ENCODE measurements around the gene GIGYF2.
A peak's percentile ranks its signal among the peaks of the same experiment; 100 is the strongest.
"Not testable (repeated sequence)": the region's sequence is repeated elsewhere in the genome, so short reads cannot be mapped to it uniquely, and the experiment has no call there.

The GIGYF2 gene, protein sequence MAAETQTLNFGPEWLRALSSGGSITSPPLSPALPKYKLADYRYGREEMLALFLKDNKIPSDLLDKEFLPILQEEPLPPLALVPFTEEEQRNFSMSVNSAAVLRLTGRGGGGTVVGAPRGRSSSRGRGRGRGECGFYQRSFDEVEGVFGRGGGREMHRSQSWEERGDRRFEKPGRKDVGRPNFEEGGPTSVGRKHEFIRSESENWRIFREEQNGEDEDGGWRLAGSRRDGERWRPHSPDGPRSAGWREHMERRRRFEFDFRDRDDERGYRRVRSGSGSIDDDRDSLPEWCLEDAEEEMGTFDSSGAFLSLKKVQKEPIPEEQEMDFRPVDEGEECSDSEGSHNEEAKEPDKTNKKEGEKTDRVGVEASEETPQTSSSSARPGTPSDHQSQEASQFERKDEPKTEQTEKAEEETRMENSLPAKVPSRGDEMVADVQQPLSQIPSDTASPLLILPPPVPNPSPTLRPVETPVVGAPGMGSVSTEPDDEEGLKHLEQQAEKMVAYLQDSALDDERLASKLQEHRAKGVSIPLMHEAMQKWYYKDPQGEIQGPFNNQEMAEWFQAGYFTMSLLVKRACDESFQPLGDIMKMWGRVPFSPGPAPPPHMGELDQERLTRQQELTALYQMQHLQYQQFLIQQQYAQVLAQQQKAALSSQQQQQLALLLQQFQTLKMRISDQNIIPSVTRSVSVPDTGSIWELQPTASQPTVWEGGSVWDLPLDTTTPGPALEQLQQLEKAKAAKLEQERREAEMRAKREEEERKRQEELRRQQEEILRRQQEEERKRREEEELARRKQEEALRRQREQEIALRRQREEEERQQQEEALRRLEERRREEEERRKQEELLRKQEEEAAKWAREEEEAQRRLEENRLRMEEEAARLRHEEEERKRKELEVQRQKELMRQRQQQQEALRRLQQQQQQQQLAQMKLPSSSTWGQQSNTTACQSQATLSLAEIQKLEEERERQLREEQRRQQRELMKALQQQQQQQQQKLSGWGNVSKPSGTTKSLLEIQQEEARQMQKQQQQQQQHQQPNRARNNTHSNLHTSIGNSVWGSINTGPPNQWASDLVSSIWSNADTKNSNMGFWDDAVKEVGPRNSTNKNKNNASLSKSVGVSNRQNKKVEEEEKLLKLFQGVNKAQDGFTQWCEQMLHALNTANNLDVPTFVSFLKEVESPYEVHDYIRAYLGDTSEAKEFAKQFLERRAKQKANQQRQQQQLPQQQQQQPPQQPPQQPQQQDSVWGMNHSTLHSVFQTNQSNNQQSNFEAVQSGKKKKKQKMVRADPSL (N-terminal part only)

DNA sequence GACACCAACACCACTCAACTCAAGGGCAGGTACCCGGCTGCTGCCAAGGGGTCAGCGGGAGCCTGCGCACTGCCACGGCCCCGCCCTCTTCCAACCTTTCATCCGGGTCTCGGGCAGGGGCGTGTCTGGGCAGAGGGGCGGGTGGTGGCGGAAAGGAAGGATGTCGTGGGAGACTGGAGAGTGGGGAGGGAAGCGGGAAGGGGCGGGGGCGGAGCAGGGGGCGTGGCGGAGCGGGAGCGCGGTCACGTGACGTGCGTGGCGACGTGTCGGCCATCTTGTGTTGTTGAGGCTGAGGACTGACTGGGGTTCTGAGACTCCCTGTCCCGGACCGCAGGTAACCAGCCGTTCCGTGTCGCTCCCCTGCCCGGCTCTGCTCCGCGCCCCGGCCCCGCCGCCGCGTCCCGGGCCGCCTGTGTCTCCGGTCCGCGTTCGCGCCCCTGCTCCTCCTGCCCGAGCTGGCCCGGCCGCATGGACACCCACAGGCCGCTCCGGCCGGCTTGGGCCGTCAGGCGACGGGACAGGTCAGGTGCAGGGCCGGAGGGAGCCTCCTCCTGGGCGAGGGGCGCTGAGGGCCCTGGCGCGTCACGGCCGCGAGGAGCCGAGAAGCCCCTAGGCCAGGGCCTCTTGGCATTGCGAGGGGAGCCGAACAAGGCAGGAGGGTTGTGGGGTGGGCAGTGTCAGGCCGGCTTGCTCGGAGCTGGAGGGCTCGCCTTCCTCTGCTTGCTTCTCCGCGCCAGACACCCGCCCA, at the start of gene GIGYF2:
GIGYF2 (plus strand) TSS at position 273 of the 748 bp plus-strand sequence. CDS start 37,867 bp downstream, outside the sequence.
- DNase-seq (ENCODE audit: low read depth in 2 of 2), result peak; percentile 85 to 86

DNA sequence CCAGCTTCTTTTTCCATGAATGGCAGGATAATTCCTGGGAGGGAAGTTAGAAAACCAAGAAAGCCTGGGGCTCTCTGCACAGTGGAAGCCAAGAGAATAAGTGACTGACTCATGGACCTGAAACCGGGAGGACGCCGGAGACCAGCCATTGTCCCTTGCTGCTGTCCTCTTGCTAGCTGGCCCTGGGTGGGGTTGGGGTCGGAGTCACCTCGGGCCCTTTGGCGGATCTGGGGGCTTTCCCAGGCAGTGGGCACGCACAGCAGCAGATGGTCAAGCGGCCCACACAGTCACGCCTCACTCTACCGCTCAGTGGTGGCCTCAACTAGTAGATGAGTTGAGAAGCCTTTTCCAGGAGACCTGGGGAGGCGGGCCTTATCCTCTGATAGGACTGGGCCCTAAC, 48.1 kb upstream of the GIGYF2 start:
- DNase-seq (ENCODE audit: low read depth in 2 of 2), result no peak

DNA sequence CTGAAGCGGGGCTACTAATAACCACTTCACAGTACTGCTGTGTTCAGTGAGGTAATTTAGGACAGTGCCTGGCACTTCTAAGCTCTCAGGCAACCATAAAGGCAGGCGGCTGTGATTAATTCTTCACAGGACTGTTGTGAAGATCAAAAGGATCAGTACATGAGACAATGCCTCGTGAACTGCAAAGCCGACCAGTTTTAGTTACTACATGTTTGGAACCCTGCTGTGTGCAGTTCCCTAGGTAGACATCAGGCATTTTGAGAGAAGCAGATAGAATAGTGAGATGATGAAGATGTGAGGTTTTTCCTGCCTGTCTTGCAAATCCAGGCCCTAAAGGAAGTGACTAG, 44.7 kb upstream of the GIGYF2 start:
- no peak for DNase-seq (ENCODE audit: low read depth in 2 of 2)

DNA sequence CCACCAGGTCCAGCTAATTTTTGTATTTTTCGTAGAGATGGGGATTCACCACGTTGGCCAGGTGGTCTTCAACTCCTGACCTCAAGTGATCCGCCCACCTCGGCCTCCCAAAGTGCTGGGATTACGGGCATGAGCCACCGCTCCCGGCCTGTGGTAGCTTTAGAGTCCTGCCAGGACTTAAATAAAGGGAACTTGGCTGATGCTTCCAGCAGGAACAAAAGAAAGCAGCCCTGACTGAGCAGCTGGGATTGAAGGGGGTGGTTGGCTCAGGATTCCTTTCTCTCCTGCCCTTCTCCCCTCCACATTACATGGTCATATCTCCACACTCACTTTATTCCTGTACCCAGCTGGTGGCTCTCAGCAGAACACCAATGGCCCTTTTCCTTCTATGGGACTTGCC, 43.7 kb upstream of the GIGYF2 start:
- no peak for DNase-seq (ENCODE audit: low read depth in 2 of 2)

DNA sequence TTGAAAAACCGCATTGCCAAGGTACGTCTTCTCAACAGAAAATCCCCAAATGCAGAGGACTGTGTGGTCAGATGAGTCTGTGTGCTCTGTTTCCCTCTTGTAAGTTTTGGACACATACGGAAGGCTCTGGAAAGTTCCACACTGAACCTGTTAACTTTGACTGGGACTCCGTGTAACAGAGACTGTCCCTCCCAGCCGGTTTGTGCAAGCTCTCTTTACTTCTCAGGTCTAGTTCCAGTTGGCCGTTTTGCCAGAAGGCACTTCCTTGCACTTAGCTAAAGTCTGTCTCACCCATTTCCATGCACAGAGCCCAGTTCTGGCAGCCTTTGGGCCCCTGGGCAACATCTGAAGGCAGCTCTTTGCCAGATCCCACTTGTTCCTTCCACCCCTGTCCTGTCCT, 41.7 kb upstream of the GIGYF2 start:
- DNase-seq (ENCODE audit: low read depth in 2 of 2), result no peak

DNA sequence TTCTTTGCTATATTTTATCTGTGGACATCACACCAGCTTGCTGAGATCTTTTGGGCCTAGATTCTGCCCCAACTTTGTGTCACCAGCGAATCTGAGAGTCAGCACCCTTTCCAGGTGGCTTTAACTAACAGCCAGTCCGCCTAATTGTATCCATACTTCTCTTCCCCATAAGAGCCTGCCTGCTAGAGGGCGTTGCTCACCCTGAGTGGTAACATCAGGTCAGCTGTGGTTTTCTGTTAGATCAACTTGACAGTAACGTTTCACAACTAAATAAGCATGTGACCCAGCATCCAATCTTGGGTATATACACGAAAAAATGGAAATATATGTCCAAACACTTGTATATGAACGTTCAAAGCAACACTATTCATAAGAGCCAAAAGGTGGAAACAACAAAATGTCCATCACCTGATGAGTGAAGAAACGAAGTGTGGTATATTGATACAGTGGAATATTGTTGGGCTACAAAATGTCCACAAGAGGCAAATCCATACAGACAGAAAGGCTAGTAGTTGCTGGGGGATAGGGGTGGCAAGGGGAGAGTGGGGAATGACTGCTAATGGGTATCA, 38.8 kb upstream of the GIGYF2 start:
- no peak for DNase-seq (ENCODE audit: low read depth in 2 of 2)

DNA sequence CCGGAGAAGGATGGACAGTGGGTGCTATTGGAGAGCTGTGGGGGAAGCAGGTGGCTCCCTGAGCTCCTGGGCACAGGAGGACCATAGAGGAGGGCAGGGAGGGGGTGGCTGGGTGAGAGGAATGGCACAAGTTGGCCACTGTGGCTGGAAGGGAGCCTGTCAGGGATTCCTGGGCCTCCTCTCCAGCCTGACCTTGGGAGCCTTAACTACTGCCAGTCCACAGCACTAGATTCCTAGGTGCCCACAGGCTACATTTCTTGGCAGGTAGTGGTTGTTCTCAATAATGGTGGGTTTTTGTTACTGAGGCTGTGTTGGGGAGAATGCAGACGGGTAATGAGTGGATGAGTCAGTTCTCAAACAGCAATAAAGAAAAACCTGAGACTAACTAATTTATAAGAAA, 37.8 kb upstream of the GIGYF2 start:
- no peak for DNase-seq (ENCODE audit: low read depth in 2 of 2)

DNA sequence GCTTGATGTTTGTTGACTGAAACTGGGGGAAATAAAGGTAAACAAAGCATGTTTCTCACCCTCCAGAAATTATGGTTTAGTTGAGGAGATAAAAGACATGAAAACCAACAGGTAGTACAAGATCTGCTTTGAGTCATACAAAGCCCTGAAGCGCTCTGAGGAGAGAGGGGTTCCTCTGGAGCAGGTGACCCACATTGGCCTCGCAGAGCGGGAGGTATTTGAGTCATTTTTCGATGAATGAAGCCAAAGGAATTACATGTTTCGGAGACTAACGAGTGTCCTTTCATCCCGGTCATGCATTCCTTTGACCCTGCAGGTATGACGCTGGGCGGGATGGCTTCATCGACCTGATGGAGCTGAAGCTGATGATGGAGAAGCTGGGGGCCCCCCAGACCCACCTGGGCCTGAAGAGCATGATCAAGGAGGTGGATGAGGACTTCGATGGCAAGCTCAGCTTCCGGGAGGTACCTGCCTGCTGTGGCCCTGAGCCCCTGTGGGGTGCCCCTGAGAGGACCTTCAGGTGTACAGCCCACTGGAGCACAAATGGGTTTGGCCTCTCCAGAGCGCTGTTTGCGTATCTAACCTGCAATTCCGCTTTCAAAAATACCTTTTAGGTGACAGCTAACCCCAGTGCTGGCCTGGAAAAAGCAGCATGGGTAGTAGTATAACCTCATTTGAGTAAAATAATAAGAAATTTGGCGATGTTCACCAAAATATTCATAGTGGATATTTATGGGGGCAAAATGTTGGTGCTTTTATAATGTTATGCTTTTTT, 34.5 kb upstream of the GIGYF2 start:
- no peak for DNase-seq (ENCODE audit: low read depth in 2 of 2)

DNA sequence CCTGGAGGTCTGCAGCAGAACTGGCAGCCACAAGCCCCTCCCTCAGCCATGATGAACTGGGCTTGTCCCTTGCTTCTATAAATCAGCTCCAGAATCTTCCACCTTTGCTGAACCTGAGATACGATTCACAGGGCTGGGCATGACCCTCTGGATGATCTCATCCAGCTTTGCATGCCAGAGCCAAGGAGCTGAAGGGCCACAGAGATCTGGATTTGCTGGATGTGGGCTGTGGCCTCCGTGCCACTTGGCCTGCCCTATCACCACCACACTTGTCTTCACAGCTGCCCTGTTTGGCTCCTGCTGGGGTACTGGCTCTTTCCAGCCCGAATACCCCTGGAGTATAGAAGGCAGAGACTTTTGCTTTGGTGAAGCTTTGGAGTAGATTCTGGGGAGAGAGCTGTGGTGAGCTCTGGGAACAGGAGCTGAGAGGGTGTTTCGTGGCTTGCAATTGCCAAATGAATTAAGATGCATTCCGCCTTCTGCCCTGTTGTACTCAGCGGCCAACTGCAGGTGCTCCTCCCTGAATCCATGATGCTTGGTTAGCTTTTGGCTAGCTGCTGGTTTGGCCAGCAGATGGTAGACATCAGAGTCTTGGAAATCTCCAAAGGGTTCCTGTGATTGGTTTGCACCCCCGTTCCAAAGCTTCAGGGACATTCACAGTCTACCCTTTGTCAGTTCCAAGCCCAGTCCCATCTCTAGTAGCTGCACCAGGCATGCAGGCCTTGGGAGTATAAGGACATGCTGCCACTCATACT, 30.9 kb upstream of the GIGYF2 start:
- no peak for DNase-seq (ENCODE audit: low read depth in 2 of 2)

DNA sequence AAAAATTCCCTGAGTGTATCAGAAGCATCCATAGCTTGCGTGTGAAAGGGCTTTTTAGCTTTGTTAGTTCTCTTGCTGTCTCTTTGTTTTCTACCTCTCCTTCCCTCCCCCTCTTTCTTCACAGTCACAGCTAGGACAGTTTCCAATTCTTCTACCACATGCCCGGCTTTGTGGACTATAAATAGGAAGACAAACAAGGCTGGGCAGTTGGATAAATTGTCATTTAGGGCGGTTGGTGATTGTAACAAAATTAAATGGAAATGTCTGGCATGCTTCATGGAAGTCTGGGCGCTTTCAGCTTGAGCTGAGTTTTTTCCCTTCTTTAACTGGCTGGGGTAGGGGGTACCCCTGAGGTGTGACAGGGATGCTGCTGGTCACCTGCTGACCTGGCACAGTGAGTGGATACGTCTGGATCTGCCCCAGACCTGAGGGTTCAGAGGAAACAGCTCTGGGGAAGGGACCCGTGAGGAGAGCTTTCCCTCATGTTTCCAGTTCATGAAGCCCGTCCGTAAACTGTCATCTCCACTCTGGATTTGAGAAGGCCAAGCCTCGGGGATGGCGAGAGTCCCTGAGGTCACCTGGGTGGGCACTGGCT, 29.0 kb upstream of the GIGYF2 start:
- DNase-seq (ENCODE audit: low read depth in 2 of 2), result no peak

DNA sequence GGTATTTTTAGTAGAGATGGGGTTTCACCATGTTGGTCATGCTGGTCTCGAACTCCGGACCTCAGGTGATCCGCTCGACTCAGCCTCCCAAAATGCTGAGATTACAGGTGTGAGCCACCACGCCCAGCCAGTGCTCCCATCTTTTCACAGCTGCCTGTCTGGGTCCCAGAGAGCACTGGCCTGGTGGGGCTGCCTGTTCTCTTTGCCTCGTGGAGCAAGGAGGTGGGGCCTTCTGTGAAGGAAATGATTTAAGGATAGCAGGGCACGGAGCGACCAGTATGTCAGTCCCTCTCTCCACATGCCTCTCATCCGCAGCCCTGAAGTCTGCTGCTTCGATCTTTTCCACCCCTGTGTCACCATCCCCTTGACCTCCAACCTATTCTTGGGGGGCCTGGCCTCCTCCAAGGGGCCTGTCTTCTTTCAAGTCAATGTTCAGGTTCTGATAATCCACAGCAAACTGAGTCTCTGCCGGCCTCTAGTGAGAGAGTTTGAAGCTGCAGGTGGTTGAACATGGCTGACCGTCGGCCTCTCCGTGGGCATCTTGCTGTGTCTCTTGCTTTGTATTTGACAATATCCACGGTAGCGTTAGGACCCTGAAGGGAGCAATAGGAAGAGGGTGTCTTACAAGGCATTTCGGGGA, 28.2 kb upstream of the GIGYF2 start:
- no peak for DNase-seq (ENCODE audit: low read depth in 2 of 2)

DNA sequence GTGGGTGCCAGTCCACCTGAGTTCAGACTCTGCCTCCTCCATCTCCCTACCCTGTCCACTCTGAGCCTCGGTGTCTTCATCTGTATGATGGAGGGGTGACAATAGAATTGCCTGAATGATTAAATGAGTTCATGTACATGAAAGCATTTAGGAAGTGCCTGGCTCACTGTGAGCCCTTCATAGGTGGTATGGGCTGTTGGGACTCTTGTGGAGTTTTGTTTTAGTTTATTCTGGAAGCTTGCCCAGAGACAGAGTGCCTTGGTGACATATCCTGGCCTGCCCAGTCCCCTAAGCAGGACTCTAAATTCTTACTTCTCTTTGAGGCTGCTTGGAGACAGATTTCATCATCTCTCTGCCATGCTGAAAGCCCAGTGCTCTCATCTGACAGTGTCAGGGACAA, 24.5 kb upstream of the GIGYF2 start:
- no peak for DNase-seq (ENCODE audit: low read depth in 2 of 2)

DNA sequence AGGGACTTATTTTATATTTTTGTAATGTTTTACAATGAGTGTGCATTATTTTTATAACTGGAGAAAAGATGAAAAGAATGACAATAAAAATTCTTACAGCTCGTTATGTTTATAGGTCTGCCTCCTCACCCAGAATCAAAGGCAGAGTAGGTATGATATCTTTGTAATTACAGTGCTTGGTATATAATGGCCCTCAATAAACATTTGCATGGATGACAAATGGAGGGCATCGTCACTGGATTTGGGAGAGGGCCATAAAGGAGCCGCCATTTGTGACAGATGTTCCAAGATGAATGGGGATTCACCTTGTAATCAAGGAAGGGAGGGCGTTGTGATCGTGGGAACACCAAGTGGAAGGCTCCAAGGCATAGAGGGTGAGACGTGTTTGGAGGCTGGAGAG, 22.6 kb upstream of the GIGYF2 start:
- no peak for DNase-seq (ENCODE audit: low read depth in 2 of 2)

DNA sequence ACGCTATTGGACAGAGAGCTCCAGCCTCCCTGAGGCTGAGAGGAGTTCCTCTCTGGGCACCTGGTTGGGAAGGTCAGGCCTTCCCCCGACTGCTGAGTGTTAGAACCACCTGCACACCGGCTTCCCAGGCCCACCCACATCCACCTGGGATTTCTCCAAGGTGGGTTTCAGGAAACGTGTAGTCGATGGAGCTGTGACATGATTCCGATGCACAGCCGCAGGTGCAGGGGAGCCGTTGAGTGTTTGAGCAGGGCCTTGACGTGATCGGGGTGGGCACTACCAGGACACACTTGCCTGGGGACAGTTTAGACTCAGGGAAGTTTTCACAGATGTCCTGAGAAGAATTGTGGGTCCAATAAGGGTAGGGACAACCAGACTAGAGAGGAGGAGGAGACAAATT, 21.8 kb upstream of the GIGYF2 start:
- DNase-seq (ENCODE audit: low read depth in 2 of 2), result no peak

DNA sequence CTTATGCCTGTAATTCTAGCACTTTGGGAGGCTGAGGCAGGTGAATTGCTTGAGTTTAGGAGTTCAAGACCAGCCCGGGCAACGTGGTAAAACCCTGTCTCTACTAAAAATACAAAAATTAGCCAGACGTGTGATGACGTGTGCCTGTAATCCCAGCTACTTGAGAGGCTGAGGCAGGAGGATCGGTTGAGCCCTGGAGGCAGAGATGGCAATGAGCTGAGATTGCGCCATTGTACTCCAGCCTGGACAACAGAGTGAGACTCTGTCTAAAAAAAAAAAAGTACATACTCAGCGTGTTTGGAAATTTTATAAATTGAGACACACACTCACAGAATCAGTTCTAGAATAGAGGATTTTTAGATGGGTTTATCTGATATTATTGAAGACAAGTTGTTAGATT, 17.1 kb upstream of the GIGYF2 start:
- DNase-seq (ENCODE audit: low read depth in 2 of 2), result no peak

DNA sequence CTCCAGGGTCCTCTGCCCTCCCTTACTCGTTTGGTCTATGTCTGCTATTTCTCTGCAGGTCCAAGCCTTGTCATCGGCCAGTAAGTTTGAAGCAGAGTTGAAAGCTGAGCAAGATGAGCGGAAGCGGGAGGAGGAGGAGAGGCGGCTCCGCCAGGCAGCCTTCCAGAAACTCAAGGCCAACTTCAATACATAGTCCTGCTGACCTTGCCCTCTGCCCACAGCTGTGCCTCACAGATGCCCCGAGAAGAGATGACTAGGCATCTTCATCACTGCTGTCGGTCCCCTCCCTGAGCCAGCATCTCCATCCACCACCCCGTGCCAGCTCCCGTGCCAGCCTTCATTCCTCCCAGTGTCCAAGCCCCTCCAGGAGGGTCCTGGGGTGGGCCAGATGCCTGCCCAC, 15.6 kb upstream of the GIGYF2 start:
- no peak for DNase-seq (ENCODE audit: low read depth in 2 of 2)

DNA sequence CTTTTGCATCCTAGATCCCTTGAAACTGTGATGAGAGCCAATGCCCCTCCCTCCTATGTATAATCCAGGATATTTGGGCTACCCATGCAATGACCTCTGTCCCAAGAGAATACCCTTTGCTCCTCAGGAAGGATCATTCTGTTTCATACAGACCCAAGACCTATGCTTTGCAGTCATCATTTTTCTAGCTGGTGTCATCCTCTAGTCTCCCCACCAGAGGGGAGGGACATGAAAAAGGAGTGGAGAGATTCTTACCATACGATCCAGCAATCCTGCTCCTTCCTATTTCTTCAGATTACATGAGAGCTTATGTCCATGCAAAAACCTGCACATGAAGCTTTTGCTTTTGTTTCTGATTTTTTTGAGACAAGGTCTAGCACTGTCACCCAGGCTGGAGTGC, 13.8 kb upstream of the GIGYF2 start:
- DNase-seq (ENCODE audit: low read depth in 2 of 2), result no peak

DNA sequence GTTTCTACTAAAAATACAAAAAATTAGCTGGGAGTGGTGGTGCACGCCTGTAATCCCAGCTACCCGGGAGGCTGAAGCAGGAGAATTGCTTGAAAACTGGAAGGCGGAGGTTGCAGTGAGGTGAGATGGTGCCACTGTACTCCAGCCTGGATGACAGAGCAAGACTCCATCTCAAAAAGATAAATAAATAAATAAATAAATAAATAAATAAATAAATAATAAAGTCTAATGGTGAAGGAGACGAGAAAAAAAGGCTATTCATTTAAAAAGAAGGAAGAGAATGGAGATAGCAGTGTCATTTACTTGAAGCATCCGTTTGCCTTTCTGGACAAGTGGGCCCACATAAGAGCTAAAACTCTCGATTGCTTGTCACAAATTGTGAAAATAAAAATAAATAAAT, 11.7 kb upstream of the GIGYF2 start:
- not testable (repeated sequence) for DNase-seq (ENCODE audit: low read depth in 2 of 2)

Data from stimulated activated CD8-positive, alpha-beta memory T cell treated with anti-CD3 and anti-CD28 coated beads, Interleukin-2, amount 100 ng/mL, for 1 hour (primary cell).